SU-DHL-6 (cell line): ENCODE data around the gene PDZRN3.

Experiments used
- H2AFZ ChIP-seq: fragments of 200-600 bp; sonication (generic); 2 replicates; pipeline ENCODE4 v1.6.1; 2014; ENCODE audit warnings: low read depth, mild to moderate bottlenecking, moderate library complexity, mixed read lengths, antibody characterized with exemption, low read length; ENCODE audit not compliant: severe bottlenecking
- H3F3A ChIP-seq: fragments of 200-600 bp; shearing (Covaris generic); 2 replicates; pipeline ENCODE4 v1.6.0; 2016; ENCODE audit warnings: antibody characterized with exemption, mild to moderate bottlenecking; ENCODE audit not compliant: insufficient read depth
- H3K27ac ChIP-seq: fragments of 200-600 bp; sonication (generic); 2 replicates; pipeline ENCODE4 v1.5.1; 2016; ENCODE audit warnings: low read depth, mild to moderate bottlenecking, low read length, moderate library complexity, mixed read lengths
- H3K27me3 ChIP-seq: fragments of 200-600 bp; sonication (generic), shearing (Covaris generic); 2 replicates; pipeline ENCODE4 v1.6.0; 2014; ENCODE audit warnings: mild to moderate bottlenecking, low read length
- H3K36me3 ChIP-seq: fragments of 200-600 bp; sonication (generic); 2 replicates; pipeline ENCODE4 v1.6.1; 2014; ENCODE audit warnings: mild to moderate bottlenecking, low read length, mixed read lengths
- H3K4me2 ChIP-seq: fragments of 300-600, 200-600 bp; shearing (Covaris generic), sonication (generic); 2 replicates; pipeline ENCODE4 v1.6.0; 2014; ENCODE audit warnings: low read length, low read depth, mild to moderate bottlenecking; ENCODE audit not compliant: poor library complexity, severe bottlenecking
- H3K4me3 ChIP-seq: fragments of 200-600 bp; sonication (generic); 2 replicates; pipeline ENCODE4 v1.5.1; 2014; ENCODE audit warnings: antibody characterized with exemption, low read length, mild to moderate bottlenecking, mixed read lengths; ENCODE audit not compliant: insufficient read depth, poor library complexity, severe bottlenecking
- H3K79me2 ChIP-seq: fragments of 200-600 bp; sonication (generic); 2 replicates; pipeline ENCODE4 v1.6.1; 2014; ENCODE audit warnings: mild to moderate bottlenecking, low read length, moderate library complexity; ENCODE audit not compliant: insufficient read depth
- H3K9ac ChIP-seq: fragments of 200-600 bp; sonication (generic); 2 replicates; pipeline ENCODE4 v1.7.0; 2014; ENCODE audit warnings: mild to moderate bottlenecking, low read length
- H3K9me2 ChIP-seq: fragments of 200-600 bp; sonication (generic); replicated peaks from 2 replicates; pipeline ENCODE4 v1.6.1; 2014; ENCODE audit warnings: low read length; ENCODE audit not compliant: insufficient read depth
- H3K9me3 ChIP-seq: fragments of 200-600 bp; sonication (generic); 2 replicates; pipeline ENCODE4 v1.6.1; 2014; ENCODE audit warnings: low read length, mixed read lengths; ENCODE audit not compliant: insufficient read depth
- H4K20me1 ChIP-seq: fragments of 200-600 bp; sonication (generic); 2 replicates; pipeline ENCODE4 v1.6.1; 2014; ENCODE audit warnings: low read depth, mild to moderate bottlenecking, antibody characterized with exemption, low read length, moderate library complexity, mixed read lengths
- EZH2phosphoT487 ChIP-seq: fragments of 200-600 bp; sonication (generic), shearing (Covaris generic); conservative IDR thresholded peaks from 2 replicates; pipeline ENCODE4 v1.6.1; 2018; ENCODE audit warnings: mild to moderate bottlenecking, antibody characterized with exemption, low read length, moderate library complexity, mixed read lengths
- TF ChIP-seq, protein P1 (sequence below): fragments of 200-600 bp; sonication (generic); IDR thresholded peaks from one replicate; pipeline ENCODE4 v1.5.1; 2017; ENCODE audit warnings: antibody characterized with exemption, mild to moderate bottlenecking, low read length, moderate library complexity; ENCODE audit not compliant: insufficient read depth, poor library complexity, severe bottlenecking

PDZRN3 gene

DNA sequence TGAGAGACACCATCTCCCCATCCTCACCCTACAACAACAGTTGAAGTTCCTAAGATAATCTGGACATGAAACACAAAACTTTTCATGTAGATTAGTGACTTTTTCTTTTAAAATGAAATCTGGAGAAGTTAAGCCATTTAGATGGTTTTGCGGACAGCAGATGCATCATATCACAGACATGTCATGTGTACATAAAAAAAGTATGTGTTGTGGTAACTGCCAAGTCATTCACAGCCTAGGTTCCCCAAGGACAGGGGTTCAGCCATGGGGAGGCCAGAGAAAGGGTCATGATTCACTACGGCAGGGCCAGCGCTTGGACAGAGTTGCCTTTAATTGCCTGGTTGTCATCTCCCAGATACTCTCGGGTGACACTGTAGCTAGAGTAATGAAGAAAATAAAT is 163.2 kb downstream of the PDZRN3 start:
- Histone ChIP-seq H3K27ac (no peak overlapping the region), H3K9me2 (no peaks in the 10 kb centered on the region), H2AFZ (no peak overlapping the region), H3K9ac (no peak overlapping the region), H3F3A (no peaks in the 10 kb centered on the region), H3K27me3 (no peaks in the 10 kb centered on the region), H3K36me3 (no peaks in the 10 kb centered on the region), H3K9me3 (0 out of 2 replicates have a peak, but pooled peaks cover 4% of the 10 kb centered on the region), H3K4me2 (no peak overlapping the region), H3K79me2 (no peaks in the 10 kb centered on the region), H4K20me1 (no peaks in the 10 kb centered on the region), H3K4me3 (no peak overlapping the region)
- TF ChIP-seq EZH2phosphoT487, result no peak
- TF ChIP-seq, protein P1, sequence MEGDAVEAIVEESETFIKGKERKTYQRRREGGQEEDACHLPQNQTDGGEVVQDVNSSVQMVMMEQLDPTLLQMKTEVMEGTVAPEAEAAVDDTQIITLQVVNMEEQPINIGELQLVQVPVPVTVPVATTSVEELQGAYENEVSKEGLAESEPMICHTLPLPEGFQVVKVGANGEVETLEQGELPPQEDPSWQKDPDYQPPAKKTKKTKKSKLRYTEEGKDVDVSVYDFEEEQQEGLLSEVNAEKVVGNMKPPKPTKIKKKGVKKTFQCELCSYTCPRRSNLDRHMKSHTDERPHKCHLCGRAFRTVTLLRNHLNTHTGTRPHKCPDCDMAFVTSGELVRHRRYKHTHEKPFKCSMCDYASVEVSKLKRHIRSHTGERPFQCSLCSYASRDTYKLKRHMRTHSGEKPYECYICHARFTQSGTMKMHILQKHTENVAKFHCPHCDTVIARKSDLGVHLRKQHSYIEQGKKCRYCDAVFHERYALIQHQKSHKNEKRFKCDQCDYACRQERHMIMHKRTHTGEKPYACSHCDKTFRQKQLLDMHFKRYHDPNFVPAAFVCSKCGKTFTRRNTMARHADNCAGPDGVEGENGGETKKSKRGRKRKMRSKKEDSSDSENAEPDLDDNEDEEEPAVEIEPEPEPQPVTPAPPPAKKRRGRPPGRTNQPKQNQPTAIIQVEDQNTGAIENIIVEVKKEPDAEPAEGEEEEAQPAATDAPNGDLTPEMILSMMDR, result no peak

GRCh38 chr3:73459711-73460110 is 165.0 kb downstream of the PDZRN3 start:
- H2AFZ ChIP-seq, result no peak overlapping the region
- TF ChIP-seq, protein P1, result no peak
- no peak for TF ChIP-seq EZH2phosphoT487
- H3K9me3 ChIP-seq, result 0 out of 2 replicates have a peak, but pooled peaks cover 4% of the 10 kb centered on the region
- no peaks in the 10 kb centered on the region for H3F3A ChIP-seq
- H3K79me2 ChIP-seq, result no peaks in the 10 kb centered on the region
- H3K27ac ChIP-seq, result no peak overlapping the region
- H4K20me1 ChIP-seq, result no peaks in the 10 kb centered on the region
- no peak overlapping the region for H3K4me2 ChIP-seq
- H3K27me3 ChIP-seq, result no peaks in the 10 kb centered on the region
- no peaks in the 10 kb centered on the region for H3K9me2 ChIP-seq
- H3K36me3 ChIP-seq, result no peaks in the 10 kb centered on the region
- H3K4me3 ChIP-seq, result no peak overlapping the region
- H3K9ac ChIP-seq, result no peak overlapping the region

DNA sequence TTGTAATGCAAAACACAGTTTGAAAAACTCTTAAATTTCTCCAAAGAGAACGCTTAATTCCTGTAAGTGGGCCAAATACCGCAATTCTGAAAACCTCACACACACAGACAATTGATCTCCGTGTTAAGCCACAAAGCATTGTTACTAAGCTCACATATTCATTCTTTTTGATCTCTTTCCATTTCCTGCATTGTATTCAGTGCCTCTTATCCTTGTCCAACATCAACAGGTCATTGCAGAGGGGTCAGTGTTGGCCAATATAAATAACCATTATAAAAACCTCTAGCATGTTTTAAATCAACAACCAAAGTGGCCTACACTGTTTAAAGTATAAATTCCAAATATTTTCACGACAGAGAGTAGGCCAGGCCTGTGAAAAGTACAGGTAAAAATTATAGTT is 171.1 kb downstream of the PDZRN3 start:
- Histone ChIP-seq H3K9ac (no peak overlapping the region), H3F3A (peaks cover 27% of the 10 kb centered on the region), H3K9me3 (no peaks in the 10 kb centered on the region), H3K27me3 (no peaks in the 10 kb centered on the region), H3K36me3 (no peaks in the 10 kb centered on the region), H3K4me3 (no peak overlapping the region), H2AFZ (no peak overlapping the region), H3K27ac (no peak overlapping the region), H4K20me1 (no peaks in the 10 kb centered on the region), H3K4me2 (no peak overlapping the region), H3K79me2 (no peaks in the 10 kb centered on the region), H3K9me2 (no peaks in the 10 kb centered on the region)
- TF ChIP-seq, protein P1, result no peak
- TF ChIP-seq EZH2phosphoT487, result no peak
